Osteoblast (primary cell): ENCODE measurements around the gene TMEM178B. TPM values are rescaled to one million over a fixed set of nuclear protein-coding genes. Genes with fewer than 3 reads are reported as not detected.

Source experiments
- DNase-seq: peaks from one replicate; pipeline ENCODE4 v3.0.0; 2011; ENCODE audit warnings: low spot score, mixed read lengths; ENCODE audit not compliant: insufficient read length; ENCODE audit errors: missing footprints
- H2AFZ ChIP-seq: 2 replicates; pipeline ENCODE4 v1.6.0; 2011; ENCODE audit warnings: mild to moderate bottlenecking, low read length
- H3K27ac ChIP-seq: 2 replicates; pipeline ENCODE4 v1.5.1; 2011; ENCODE audit warnings: mild to moderate bottlenecking, low read depth, low read length, moderate library complexity
- H3K27me3 ChIP-seq: 2 replicates; pipeline ENCODE4 v1.6.0; 2012; ENCODE audit warnings: mild to moderate bottlenecking, control low read depth, inconsistent platforms, low read length, moderate library complexity; ENCODE audit not compliant: insufficient read depth
- H3K36me3 ChIP-seq: 2 replicates; pipeline ENCODE4 v1.5.1; 2011; ENCODE audit warnings: mild to moderate bottlenecking, low read length, control low read depth, moderate library complexity; ENCODE audit not compliant: insufficient read depth
- H3K4me1 ChIP-seq: 2 replicates; pipeline ENCODE4 v1.5.1; 2011; ENCODE audit warnings: mild to moderate bottlenecking, low read length, control low read depth, moderate library complexity; ENCODE audit not compliant: insufficient read depth
- H3K4me2 ChIP-seq: 2 replicates; pipeline ENCODE4 v1.6.0; 2011; ENCODE audit warnings: mild to moderate bottlenecking, low read length; ENCODE audit not compliant: insufficient read depth
- H3K4me3 ChIP-seq: fragments of 200-600 bp; sonication (generic); 3 replicates; pipeline ENCODE4 v1.5.1; 2012; ENCODE audit warnings: mild to moderate bottlenecking, low read length, inconsistent platforms; ENCODE audit not compliant: insufficient read depth
- H3K79me2 ChIP-seq: 2 replicates; pipeline ENCODE4 v1.6.0; 2012; ENCODE audit warnings: mild to moderate bottlenecking, low read length, control low read depth, inconsistent platforms; ENCODE audit not compliant: insufficient read depth
- H3K9me3 ChIP-seq: 2 replicates; pipeline ENCODE4 v1.5.1; 2011; ENCODE audit warnings: low read depth, low read length, control low read depth
- H4K20me1 ChIP-seq: 2 replicates; pipeline ENCODE4 v1.6.0; 2012; ENCODE audit warnings: mild to moderate bottlenecking, low read length, control low read depth; ENCODE audit not compliant: insufficient read depth
- CTCF ChIP-seq: IDR thresholded peaks from 2 replicates; pipeline ENCODE4 v1.5.1; 2011; ENCODE audit warnings: mild to moderate bottlenecking, low read depth, low read length, moderate library complexity; ENCODE audit errors: extremely low read depth
- total RNA-seq: library from RNA; depleted of rRNA; stranded (reverse); fragments of >200 nt; gene quantifications from 2 replicates; pipeline ENCODE4 v1.2.3, GENCODE V29; 2012

TMEM178B gene
- total RNA-seq, 1 donor = 1.1 TPM

- Histone ChIP-seq H3K36me3 (no peaks in the 10 kb centered on the region), H3K27ac (no peak overlapping the region), H3K9me3 (no peaks in the 10 kb centered on the region), H3K79me2 (no peaks in the 10 kb centered on the region), H3K4me1 (no peaks in the 10 kb centered on the region), H4K20me1 (no peaks in the 10 kb centered on the region), H3K4me3 (no peak overlapping the region), H3K27me3 (no peaks in the 10 kb centered on the region), H3K4me2 (no peak overlapping the region), H2AFZ (no peak overlapping the region)
- DNase-seq = no peak
- TF ChIP-seq CTCF = no peak
Measured at GRCh38 chr7:141118767-141119166, 44.9 kb downstream of the TMEM178B start.

DNA sequence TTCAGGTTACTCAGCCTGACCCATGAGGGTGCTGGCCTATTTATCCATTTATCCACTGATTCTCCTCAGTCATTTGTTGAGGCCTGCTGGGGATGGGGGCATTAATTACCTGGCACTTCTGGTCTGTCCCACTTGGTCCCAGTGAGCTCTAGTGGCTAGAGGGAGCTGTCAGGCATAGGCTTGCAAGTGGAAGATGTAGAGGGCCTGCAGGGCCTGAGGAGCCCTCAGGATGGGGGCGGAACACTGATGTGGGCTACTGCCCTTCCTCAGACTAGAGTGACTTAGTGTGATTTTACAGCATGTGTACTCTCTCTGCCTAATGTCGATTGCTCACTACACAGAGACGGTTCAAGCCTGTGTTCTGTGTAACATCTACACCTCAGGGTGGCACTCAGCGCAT is 45.3 kb downstream of the TMEM178B start:
- Histone ChIP-seq H3K4me1 (no peaks in the 10 kb centered on the region), H3K27ac (no peak overlapping the region), H4K20me1 (no peaks in the 10 kb centered on the region), H3K36me3 (no peaks in the 10 kb centered on the region), H3K4me3 (no peak overlapping the region), H3K27me3 (no peaks in the 10 kb centered on the region), H3K79me2 (no peaks in the 10 kb centered on the region), H3K9me3 (no peaks in the 10 kb centered on the region), H3K4me2 (no peak overlapping the region), H2AFZ (no peak overlapping the region)
- DNase-seq = no peak
- no peak for TF ChIP-seq CTCF

DNA sequence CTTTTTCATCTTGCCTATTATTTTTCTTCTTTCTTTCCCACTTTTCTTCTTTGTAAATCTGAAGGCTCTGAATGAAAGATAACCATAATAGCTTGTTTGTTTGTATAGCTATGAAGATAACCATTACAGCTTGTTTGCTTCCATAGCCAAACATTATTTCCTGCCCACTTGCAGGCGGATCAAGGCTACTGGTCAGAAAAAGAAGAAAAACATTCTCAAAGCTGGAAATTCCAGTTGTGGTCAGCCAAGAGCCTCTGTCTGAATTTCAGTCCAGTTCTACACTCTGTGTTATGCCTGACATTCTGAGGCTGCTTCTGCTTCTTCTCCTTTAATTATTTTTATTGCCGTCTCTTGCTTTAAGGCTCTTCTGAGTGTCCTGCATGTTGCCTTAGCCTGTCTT is 48.9 kb downstream of the TMEM178B start:
- Histone ChIP-seq H3K27me3 (no peaks in the 10 kb centered on the region), H3K79me2 (no peaks in the 10 kb centered on the region), H3K27ac (no peak overlapping the region), H3K4me2 (no peak overlapping the region), H3K36me3 (no peaks in the 10 kb centered on the region), H2AFZ (no peak overlapping the region), H4K20me1 (no peaks in the 10 kb centered on the region), H3K4me1 (no peaks in the 10 kb centered on the region), H3K9me3 (no peaks in the 10 kb centered on the region), H3K4me3 (no peak overlapping the region)
- no peak for TF ChIP-seq CTCF
- DNase-seq = no peak

DNA sequence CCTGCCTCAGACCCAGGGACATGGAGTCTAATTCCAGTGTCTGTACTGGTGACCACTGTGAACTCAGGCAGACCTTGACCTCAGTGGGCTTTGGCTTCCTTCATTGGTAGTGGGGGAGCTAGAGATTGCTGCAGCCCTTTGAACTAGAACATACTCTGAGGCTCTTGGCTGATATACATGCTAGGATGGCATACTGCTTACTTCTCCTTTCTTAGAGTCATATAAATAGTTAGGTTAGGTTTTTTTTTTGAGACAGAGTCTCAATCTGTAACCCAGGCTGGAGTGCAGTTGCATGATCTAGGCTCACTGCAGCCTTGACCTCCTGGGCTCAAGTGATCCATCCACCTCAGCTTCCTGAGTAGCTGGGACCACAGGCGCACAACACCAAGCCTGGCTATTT is 49.7 kb downstream of the TMEM178B start:
- TF ChIP-seq CTCF = no peak
- H3K4me2 ChIP-seq = no peak overlapping the region
- H4K20me1 ChIP-seq = no peaks in the 10 kb centered on the region
- H3K79me2 ChIP-seq = no peaks in the 10 kb centered on the region
- no peaks in the 10 kb centered on the region for H3K27me3 ChIP-seq
- no peaks in the 10 kb centered on the region for H3K36me3 ChIP-seq
- no peak overlapping the region for H2AFZ ChIP-seq
- no peak for DNase-seq
- H3K27ac ChIP-seq = no peak overlapping the region
- H3K4me1 ChIP-seq = no peaks in the 10 kb centered on the region
- H3K4me3 ChIP-seq = no peak overlapping the region
- H3K9me3 ChIP-seq = no peaks in the 10 kb centered on the region
